Lower leg skin (tissue), 4 donors: ENCODE measurements around the gene DAAM2. TPM values are rescaled to one million over a fixed set of nuclear protein-coding genes. Genes with fewer than 3 reads are reported as not detected.

Experiments
- DNase-seq, 2 donors: peaks; one replicate each; pipeline ENCODE4 v3.0.0-alpha.2; 2019; ENCODE audit warnings: low spot score in 2 of 2
- H3K4me3 ChIP-seq: fragments of 200-600 bp; sonication (generic); 2 replicates; pipeline ENCODE4 v1.5.1; 2017; ENCODE audit warnings: mild to moderate bottlenecking, low read depth; ENCODE audit not compliant: poor library complexity, severe bottlenecking
- CTCF ChIP-seq, 3 donors: fragments of 450-650 bp; IDR thresholded peaks; one replicate each; pipeline ENCODE4 v1.5.1; 2016; ENCODE audit warnings: antibody characterized with exemption in 3 of 3, mild to moderate bottlenecking in 3 of 3, moderate library complexity in 2 of 3
- POLR2A ChIP-seq, 2 donors: fragments of 450-650 bp; IDR thresholded peaks; one replicate each; pipeline ENCODE4 v1.6.1; 2016 to 2017; ENCODE audit warnings: antibody characterized with exemption in 2 of 2, mild to moderate bottlenecking in 1 of 2, moderate library complexity in 1 of 2
- WGBS, 2 donors: methylation state at CpG; one replicate each; pipeline ENCODE4 v1.1.5; 2018; 5-methylcytosine and 5-hydroxymethylcytosine counted together
- intact Hi-C: fragments of 100-400 bp; cut with DNase I; formaldehyde crosslinking; loops from one replicate; pipeline ENCODE4 v1.15.0; 2023; ENCODE audit warnings: low total_unique reads
- total RNA-seq, 4 donors: library from RNA; depleted of rRNA; stranded (reverse); fragments of >200 nt; gene quantifications; one replicate each; pipeline ENCODE4 v1.1.0, GENCODE V29; 2016

The DAAM2 gene
- total RNA-seq, 4 donors from 2014 or later, result 5.6 to 16.9 (median 8.1) TPM

DNA sequence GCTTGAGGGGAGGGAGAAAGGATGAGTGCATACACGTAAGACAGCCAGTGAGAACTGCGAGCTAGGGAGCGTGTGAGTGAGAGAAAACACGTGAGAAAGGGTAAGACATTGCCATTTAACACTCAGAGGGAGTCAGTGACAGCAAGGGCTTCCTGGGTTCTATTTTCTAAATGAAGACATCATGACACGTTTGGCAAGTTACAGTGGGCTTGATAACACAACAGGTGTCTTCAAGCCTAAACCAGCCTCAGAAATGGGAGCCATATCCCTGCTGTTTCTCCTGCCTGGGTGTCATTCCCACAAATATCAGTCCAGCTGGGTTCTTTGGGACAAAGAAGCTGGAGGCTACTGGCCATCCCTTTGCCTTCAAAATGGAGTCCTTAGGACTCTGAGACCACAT lies 159.0 kb downstream of the DAAM2 start:
- DNase-seq, result no peak
- 79 to 82% methylated on average over 5 of the region's 5 CpGs for WGBS, 2 donors
- intact Hi-C loops, result no loop called here
- no peak overlapping the region for H3K4me3 ChIP-seq
- no peak for TF ChIP-seq POLR2A (IDR thresholded peaks at IDR 0.05)
- TF ChIP-seq CTCF (IDR thresholded peaks at IDR 0.05), result no peak

- intact Hi-C loops, result no loop called here
- H3K4me3 ChIP-seq, result no peak overlapping the region
- peak in 1 of 2 donors; percentile 41 for DNase-seq
- no peak for TF ChIP-seq POLR2A (IDR thresholded peaks at IDR 0.05)
- TF ChIP-seq CTCF (IDR thresholded peaks at IDR 0.05), result no peak
- WGBS, 2 donors, result 65 to 70% methylated on average over 1 of the region's 1 CpG
Observed at GRCh38 chr6:39951716-39952115, 159.5 kb downstream of the DAAM2 start.

DNA sequence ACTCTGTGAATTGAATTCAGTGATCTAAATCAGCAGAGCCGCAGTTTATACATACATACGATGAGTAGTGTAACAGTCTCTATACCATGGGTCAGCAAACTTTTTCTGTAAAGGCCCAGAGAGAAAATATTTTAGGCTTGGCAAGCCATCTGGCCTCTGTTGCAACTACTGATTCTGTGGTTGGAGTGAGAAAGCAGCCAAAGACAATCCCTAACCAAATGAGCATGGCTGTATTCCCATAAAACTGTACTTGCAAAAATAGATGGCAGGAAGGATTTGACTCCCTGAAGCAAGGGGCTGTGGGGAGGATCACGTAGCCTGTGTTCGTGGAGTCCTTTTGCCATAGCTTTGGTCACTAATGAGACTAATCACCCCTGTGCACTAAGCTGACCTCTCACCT lies 160.0 kb downstream of the DAAM2 start:
- WGBS, 2 donors, result 45 to 56% methylated on average over 4 of the region's 4 CpGs
- intact Hi-C loops, result no loop called here

DNA sequence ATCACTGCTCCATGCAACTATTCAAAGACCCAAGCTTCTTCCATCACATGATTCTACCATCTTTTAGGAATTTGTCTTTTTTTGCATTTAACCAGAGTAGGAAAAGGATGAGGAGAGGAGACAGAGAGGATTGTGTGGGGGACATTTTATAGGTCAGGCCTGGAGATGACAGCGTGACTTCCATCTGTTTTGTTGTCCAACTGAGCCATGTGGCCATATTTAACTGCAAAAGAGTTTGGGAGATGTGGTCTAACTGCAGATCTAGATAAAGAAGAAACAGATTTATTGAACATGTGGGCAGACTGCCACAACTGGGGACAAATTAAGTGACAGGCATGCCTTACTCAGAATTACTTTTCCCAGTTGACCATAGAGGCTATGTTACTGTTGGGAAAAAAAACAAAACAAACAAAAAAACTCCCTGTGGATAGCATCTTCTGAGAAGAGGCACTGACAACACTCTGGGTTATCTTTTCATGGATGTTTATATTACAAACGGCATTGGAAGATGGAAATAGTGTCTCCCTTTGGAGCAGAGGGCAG lies 161.0 kb downstream of the DAAM2 start:
- intact Hi-C loops, result no loop called here

More for the DNA sequence above, 160.0 kb downstream of the DAAM2 start:
- DNase-seq, result no peak
- TF ChIP-seq CTCF (IDR thresholded peaks at IDR 0.05) (no peak), POLR2A (IDR thresholded peaks at IDR 0.05) (no peak)
- no peak overlapping the region for H3K4me3 ChIP-seq

More for the DNA sequence above, 161.0 kb downstream of the DAAM2 start:
- no peak for TF ChIP-seq CTCF (IDR thresholded peaks at IDR 0.05)
- TF ChIP-seq POLR2A (IDR thresholded peaks at IDR 0.05), result no peak
- 71 to 79% methylated on average over 2 of the region's 2 CpGs for WGBS, 2 donors
- no peak overlapping the region for H3K4me3 ChIP-seq
- no peak for DNase-seq

Other genes starting within 250 kb of the DAAM2 start
- gene KIF6, start 67.0 kb upstream of the DAAM2 start, total RNA-seq, result under 1 TPM in 3 of 4 donors, not detected in 1; 0.10 to 0.61 (median 0.13) TPM
- gene MOCS1, start 142.1 kb downstream of the DAAM2 start, total RNA-seq, result 10 to 100 TPM in 2 of 4 donors, 1 to 10 TPM in 2; 4.8 to 18.7 (median 10.5) TPM